GM18873 (cell line): ENCODE data around the gene WASF3.
"Not testable (repeated sequence)": the region's sequence is repeated elsewhere in the genome, so short reads cannot be mapped to it uniquely, and the experiment has no call there.

Experiments used
- ATAC-seq: cut with Tn5 transposase; IDR thresholded peaks from one replicate; pipeline ENCODE4 v1.9.1; 2021; ENCODE audit warnings: mild to moderate bottlenecking, moderate library complexity, moderate number of reproducible peaks; ENCODE audit not compliant: unreplicated experiment, low FRiP score

The WASF3 gene

DNA sequence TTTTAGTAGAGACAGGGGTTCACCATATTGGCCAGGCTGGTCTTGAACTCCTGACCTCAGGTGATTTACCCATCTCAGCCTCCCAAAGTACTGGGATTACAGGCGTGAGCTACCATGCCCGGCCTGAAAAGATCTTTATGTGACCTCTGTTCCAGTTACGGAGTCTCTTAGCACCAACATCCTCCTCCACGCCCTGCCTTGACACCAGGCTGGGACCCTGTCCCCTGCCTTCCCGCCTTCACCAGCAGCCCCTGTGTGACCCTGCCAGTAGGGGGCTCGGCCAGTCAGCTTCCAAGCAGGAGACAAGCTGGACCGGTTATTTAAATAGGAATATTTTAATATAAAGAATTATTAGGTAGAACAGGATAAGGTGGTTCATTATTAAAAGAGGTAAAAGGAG, 148.9 kb downstream of the WASF3 start:
- ATAC-seq, result no peak

DNA sequence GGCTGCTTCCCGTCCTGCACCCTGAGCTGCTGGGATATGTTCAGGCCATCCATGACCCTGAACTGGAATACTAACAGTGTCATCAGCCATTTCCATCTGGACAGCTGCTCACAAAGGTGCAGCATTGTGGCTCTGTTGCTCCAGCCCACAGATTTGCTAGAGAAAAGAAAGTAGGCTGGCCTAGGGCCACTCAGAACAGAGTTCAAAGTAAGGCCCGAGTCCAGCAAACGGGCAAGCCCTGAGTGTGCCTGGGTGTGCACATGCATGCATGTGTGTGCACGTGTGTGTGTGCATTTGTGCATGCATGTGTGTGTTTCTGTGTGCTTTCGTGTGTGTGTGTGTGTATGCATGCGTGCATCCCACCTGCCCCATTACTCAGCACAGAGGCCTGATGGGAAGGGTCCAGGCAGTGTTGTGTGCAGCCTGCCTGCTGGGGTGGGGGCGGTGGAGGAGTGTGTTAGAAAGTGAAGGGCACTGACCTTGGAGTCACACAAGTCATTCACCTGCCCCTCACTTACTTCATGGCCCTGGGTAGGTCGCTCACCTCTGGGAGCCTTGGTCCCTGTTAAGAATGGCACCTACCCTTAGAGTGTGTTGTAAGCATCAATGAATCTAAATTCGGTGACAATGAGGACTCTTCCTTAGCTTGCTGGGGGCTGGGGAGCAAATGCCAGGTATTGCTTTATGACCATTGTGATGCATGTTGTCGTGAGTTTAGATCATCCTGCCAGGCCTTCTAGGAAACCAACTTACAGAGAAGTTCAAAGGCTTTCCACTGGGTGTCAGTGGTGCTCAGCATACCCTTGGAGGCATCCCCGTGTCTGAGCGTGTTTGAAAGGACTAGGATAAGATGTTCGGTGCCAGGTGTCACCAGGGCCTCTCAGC, 149.9 kb downstream of the WASF3 start:
- ATAC-seq, result no peak

DNA sequence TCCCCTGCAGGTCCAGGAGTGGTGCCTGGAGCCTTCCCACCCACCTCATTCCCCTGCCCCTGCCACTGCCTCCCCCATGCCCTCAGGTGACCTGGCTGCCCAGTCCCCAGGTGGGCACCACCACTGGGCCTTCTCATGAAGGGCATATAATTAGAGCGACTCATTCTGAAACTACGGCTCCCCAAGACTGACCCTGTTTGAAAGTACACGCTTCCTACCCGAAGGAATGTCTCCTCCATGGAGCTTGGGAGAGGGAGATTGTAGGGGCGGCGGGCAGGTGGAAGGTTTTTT, 150.5 kb downstream of the WASF3 start:
- ATAC-seq, result no peak

DNA sequence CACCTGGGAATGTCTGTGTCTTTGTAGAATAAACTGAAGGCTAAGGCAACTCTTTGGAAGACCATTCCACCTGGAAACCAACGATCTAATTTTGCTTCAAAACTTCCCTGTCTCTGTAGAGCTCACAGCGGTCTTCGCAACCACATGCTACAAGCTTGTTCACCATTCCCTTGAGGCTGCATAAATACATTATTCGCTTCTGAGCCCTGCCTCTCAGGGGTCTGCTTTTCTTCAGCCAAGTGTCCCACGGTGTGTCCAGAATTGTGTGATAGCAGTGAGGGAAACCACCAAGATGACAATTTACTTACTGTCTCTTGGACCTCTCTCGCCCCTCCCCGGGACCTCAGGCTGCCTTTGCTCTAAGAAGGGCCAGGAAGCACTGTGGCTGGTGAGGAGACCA, 152.0 kb downstream of the WASF3 start:
- no peak for ATAC-seq

DNA sequence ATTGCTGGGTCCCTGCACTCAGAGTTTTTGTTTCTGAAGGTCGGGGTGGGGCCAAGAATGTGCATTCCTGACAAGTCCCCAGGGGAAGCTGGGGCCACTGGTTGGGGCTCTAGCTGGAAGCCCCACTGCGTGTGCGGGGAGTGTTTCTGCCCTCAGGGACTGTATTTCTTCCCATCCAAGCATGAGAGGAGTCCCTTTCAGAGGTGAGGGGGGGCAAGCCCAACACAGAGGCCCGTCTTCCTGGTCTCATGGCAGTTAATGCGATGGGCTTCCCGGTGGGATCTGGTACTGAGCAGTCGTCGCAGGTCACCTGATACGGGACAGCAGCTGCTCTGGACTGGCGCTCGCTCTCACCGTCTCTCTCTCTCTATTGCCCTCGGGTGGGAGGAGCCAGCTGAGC, 152.7 kb downstream of the WASF3 start:
- no peak for ATAC-seq

DNA sequence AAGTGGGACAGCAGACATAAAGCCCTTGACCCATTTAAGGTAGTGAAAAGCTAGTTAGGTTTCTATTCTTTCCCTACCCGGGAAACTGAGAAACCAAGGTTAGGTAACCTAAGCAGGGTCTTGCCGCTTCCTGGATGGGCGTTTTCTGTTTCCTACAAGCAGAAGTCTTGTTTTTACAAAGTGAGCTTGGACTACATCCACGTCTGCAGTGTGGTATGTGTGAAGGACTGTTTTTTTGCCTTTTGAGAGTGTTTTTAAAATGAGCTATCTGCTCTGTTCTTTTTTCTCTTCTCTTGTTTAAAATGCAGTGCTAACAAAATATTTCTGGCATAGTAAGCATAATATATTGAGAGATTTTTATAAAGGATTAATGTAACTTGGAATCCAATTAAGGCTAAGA, 153.7 kb downstream of the WASF3 start:
- no peak for ATAC-seq

DNA sequence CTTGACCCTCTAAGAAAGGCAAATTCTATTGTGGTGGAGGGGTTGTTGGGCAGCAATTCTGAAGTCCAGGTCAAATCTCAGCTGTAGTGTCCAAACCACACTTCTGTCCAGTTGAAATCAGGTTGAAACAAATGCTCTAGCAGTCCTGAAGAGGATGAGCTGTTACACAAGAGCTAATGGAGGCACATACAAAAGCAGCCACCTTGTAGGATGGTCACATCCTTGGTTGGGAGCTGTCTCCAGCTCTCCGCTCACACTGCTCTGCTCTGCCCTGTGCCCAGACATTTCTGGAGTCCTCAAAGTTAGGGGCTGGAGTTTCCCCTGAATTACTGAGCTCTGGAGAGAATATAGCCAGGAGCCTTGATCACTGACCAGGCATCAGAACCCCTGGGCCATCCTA, 155.9 kb downstream of the WASF3 start:
- ATAC-seq, result no peak

DNA sequence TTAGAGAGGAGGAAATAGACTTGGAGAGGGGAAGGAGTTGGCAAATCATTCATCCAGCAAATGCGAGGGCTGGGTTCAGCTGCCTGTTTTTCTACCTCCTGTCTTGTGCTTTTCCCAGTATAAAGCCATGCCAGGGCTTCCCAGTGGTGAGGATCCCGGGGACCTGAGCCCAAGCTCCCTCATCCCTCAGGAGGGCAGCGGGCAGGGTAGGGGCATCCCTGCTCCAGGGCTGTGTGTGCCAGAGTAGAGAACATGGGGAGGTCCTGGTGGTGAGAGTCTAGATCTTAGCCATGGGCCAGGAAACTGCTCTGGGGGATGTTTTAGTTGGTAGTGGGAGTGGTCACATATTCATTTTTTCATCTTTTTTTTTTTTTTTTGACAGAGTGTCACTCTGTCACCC, 159.5 kb downstream of the WASF3 start:
- no peak for ATAC-seq

DNA sequence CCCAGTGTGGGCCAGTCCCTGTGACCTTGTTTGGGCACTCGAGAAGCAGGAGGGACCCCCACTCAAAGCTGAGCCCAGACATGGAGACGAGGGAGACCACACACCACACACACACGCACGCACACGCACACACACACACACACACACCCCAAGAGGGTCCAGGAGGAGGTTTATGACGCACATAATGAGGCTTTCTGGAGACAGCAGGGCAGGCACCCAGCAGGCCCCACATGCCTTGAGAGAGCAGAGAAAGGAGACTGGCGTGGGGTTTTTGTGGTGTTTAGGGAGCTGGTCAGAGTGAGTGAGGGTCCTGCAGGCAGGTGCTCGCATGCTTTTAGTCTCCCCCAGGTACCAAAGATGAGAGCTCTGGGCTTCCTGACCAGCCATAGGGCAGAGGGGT, 160.7 kb downstream of the WASF3 start:
- no peak for ATAC-seq

DNA sequence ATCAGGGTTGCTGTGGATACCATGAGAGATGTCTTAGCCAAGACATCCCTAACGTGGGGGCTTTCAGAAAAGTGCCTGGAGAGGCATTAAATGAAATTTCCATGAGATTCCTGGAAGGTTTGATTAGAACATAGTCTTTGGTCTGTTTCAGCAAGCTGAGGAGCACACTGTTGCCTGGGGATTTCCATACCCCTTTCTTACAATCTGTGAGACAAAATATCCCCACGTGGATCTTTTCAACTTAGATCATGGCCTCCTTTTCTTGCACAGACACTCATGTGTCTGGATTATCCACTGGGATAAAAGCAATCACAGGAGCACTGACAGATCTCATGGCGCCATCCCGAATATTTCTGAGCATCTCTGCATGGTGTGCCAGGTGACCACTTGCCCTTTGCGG, 161.4 kb downstream of the WASF3 start:
- no peak for ATAC-seq

DNA sequence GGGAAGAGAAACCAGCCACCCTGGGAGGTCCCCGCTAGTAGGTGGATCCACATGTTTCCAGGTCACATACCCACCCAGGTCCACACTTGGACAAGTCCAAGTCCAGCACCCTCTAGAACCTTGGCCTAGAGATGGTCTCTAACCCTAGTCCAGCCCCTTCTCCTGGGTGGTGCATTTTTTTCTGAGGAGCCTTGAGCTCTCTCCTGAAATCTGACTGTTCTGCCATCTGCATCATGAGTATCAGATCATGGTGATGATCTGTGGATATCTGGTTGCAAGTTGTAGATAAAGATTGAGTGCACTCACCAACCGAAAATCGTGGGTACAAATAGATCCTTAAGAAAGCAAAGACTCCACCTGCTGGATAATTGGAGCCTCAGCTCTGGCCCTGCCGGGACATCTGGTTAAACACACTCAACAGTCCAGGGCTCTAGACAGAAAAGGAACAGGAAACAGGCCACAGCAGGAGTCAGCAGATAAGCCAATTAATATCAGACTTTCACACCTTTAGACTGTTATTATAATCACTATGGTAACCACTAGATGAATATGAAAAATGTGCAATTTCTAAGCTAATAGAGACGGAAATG, 162.0 kb downstream of the WASF3 start:
- no peak for ATAC-seq

DNA sequence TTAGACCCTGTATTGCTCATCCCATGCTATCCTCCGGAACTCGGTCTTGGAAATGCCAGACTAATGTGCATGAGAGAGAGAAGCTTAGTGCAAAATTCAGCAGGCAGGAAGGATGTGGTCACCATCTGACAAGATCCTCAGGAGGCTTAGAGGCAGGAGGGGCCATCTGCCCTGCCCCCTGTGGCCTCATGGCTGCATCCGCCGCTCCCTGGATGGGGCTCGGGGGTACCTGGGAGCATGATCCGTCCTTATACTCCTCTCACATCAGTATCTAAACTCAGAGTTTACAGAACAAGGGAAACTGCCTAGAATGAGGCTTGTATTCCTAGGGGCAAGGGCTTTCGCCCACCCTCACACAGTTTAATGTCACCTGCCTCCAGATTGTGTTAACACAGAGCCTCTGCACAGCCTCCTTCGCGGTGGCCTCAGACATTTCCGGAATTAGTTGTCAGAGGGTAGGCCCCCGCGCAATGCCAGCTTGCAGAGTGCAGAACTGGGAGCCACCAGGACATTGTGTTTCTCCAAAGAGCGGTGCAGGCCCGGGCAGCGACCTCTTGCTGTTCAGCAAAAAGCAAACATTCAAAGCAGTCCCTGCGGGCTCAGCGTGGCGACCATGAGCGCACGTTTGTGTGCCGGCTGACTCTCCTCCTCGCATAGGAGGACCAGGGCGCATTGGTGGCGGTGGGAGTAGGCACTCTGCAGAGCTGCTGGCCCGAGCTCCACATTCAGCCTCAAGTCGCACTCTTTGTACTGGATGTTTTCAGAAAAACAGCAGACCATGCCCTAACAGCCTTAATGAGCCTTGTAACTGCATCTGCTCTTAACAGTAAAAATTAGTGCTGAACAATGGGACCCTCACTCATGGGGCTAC, 164.0 kb downstream of the WASF3 start:
- no peak for ATAC-seq

DNA sequence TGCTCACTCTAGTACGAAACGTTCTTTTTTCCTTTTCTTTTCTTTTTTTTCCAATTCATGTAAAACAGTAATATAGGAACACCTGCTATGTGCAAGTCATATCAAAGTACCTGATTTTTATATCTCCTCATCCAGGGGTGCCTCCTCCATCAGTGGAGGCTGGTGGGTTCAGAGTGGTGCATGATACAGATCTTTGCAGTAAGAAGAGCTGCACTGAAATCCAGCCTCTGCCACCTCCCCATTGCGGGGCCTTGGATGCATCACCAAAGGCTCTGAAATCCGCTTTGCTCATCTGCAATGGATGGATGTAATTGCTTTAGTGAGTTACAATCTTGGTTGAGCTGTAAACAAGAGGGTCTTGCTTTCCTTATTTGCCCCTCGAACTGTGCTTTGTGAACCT, 164.8 kb downstream of the WASF3 start:
- no peak for ATAC-seq

DNA sequence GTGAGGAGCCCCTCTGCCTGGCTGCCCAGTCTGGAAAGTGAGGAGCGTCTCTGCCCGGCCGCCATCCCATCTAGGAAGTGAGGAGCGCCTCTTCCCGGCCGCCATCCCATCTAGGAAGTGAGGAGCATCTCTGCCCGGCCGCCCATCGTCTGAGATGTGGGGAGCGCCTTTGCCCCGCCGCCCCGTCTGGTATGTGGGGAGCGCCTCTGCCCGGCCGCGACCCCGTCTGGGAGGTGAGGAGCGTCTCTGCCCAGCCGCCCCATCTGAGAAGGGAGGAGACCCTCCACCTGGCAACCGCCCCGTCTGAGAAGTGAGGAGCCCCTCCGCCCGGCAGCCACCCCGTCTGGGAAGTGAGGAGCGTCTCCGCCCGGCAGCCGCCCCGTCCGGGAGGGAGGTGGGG, 166.1 kb downstream of the WASF3 start:
- ATAC-seq, result not testable (repeated sequence)

DNA sequence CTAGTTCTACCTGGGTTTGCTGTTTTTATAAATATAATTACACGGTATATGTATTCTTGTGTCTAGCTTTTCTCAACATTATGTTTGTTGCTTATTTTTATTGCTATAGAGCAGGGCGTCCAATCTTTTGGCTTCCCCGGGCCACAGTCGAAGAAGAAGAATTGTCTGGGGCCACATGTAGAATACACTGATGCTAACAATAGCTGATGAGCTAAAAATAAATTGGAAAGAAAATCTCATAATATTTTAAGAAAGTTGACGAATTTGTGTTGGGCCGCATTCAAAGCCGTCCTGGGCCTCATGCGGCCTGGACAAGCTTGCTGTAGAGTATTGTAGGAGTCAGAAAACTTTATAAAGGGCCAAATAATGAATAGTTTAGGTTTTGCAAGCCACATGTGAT, 169.2 kb downstream of the WASF3 start:
- ATAC-seq, result no peak

DNA sequence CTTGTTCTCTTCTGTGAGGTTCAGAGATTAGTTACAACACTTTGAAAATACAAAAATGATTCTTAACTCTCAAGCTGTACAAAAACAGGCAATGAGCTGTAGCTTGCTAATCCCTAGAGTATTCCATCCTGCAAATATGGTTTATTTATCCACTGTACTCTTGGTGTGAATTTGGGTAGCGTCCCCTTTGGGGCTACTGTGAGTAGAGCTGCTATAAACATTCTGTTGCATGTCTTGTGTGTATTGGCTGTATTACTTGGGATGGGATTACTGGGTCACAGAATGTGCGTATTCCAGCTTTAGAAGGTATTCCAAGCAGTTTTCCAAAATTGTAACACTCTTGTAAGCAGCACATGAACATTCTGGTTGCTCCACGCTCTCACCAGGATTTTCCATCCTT, 169.6 kb downstream of the WASF3 start:
- no peak for ATAC-seq

DNA sequence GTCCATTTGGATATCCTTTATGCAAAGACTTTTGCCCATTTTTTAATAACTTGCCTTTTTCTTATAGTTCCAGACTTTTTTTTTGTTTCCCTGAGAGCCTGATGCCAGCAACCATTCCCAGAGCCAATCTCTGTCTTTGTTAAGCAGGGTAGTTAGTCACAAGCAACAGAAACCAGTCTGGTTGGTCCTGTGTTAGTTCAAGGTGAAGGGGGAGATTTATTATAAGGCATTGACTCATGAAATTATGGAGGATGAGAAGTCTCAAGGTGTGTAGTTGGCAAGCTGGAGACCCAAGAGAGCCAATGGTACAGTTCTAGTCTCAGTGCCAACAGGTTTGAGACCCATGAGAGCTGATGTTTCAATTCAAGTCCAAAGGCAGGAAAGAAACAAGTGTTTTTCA, 170.2 kb downstream of the WASF3 start:
- ATAC-seq, result no peak

DNA sequence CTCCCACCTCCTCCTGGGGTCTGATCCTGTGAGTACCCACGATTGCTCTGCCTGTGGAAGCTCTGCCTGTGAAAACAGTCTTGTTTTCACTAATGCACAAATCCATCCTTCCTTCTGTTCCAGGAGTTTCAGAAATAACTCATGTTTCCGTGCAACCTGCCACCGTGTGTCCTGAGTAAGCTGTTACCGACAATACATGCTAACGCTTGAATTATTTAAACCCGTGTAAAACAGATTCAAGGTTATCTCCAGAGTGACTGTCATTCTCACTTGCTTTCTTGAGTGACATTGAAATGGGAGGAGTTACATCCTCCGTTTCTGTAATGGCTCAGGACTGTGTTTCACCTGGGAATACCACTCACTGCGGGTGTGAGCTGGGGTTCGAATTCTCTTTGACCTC, 178.2 kb downstream of the WASF3 start:
- no peak for ATAC-seq
